ENCODE measurements around the gene TMEM132C. TPM values are rescaled to one million over a fixed set of nuclear protein-coding genes. Genes with fewer than 3 reads are reported as not detected.

The TMEM132C gene
- total and polyA plus RNA-seq, 2 of the 8 experiments (the other 6 are each of a cell fraction or from before 2014, with no cell fraction given): 0.23 to 0.76 TPM

- Histone ChIP-seq H3K79me2 (ENCODE audit: control insufficient read depth in 1 of 2, insufficient read depth in 2 of 2, low read length in 2 of 2) (no peaks in the 10 kb centered on the region), H3K36me3 (ENCODE audit: control insufficient read depth in 2 of 4, insufficient read depth in 4 of 4, low read length in 3 of 4) (no peaks in the 10 kb centered on the region), H3K23me2 (ENCODE audit: low read depth, low read length) (no peaks in the 10 kb centered on the region), H3K9me3 (ENCODE audit: insufficient read depth in 2 of 2, low read depth in 1 of 2, low read length in 1 of 2) (peaks cover 0 to 5% of the 10 kb centered on the region in 2 experiments; a peak in 1 of 4 replicates), H3K4me1 (replicated peaks in 1 of 4; ENCODE audit: control insufficient read depth in 3 of 4, insufficient read depth in 4 of 4, low read length in 3 of 4) (peaks cover 0 to under 1% (median 0%) of the 10 kb centered on the region in 4 experiments; a peak in 1 of 7 replicates), H2BK20ac (ENCODE audit: low read length) (no peak overlapping the region), H2BK12ac (ENCODE audit: low read depth, low read length) (no peak overlapping the region), H3K18ac (ENCODE audit: extremely low read depth, low read length) (no peak overlapping the region), H3K4ac (replicated peaks; ENCODE audit: insufficient read length, low read depth, low read length) (no peak overlapping the region), H4K20me1 (replicated peaks in 1 of 2; ENCODE audit: control insufficient read depth in 1 of 2, insufficient read depth in 2 of 2, low read length in 2 of 2) (no peaks in the 10 kb centered on the region), H2BK15ac (ENCODE audit: low read length) (no peak overlapping the region), H4K5ac (ENCODE audit: insufficient read length, low read depth, low read length) (no peak overlapping the region), H4K8ac (ENCODE audit: extremely low read depth, insufficient read depth, low read length) (no peak overlapping the region), H2AK5ac (ENCODE audit: low read depth, low read length) (no peak overlapping the region), H3K27ac (ENCODE audit: low read depth, low read length) (no peak overlapping the region), H2BK120ac (replicated peaks; ENCODE audit: low read depth, low read length) (no peak overlapping the region), H3K9ac (replicated peaks in 1 of 4; ENCODE audit: extremely low read depth in 1 of 4, low read depth in 3 of 4, low read length in 3 of 4) (no peak overlapping the region), H3K23ac (ENCODE audit: insufficient read length) (no peak overlapping the region), H3K4me2 (ENCODE audit: insufficient read depth in 1 of 2, low read depth in 2 of 2, low read length in 2 of 2) (no peak overlapping the region), H4K91ac (replicated peaks; ENCODE audit: insufficient read length, low read length) (no peak overlapping the region), H3K56ac (replicated peaks; ENCODE audit: insufficient read length, low read depth, low read length) (no peak overlapping the region), H2BK5ac (ENCODE audit: low read depth, low read length) (no peak overlapping the region), H3K4me3 (ENCODE audit: extremely low read depth in 1 of 4, insufficient read depth in 2 of 4, low read depth in 3 of 4, low read length in 4 of 4) (no peak overlapping the region), H3K27me3 (replicated peaks in 1 of 4; ENCODE audit: control insufficient read depth in 3 of 4, extremely low read depth in 1 of 4, insufficient read depth in 3 of 4, low read length in 3 of 4) (no peaks in the 10 kb centered on the region), H3K14ac (ENCODE audit: insufficient read length) (no peak overlapping the region), H3K79me1 (ENCODE audit: low read depth, low read length) (no peaks in the 10 kb centered on the region), H2AFZ (ENCODE audit: low read length) (no peak overlapping the region)
- DNase-seq (ENCODE audit: low read depth in 1 of 2, low spot score in 2 of 2) (no peak), FAIRE-seq (peak; percentile 90)
- 69% methylated on average over 6 of the region's 6 CpGs; no CpG with 5 or more reads in 1 of the 2 experiments for WGBS, 2 experiments (ENCODE audit: extremely low coverage in 1 of 2, insufficient coverage in 1 of 2, insufficient read length in 1 of 2, insufficient replicate concordance in 2 of 2, low coverage in 1 of 2, low lambda C conversion rate in 2 of 2, missing lambda C conversion rate in 1 of 2)
- CTCF ChIA-PET (ENCODE audit: partially characterized antibody): interaction anchor here (0.6 to 2.3 kb wide), 10 partner anchors 9 to 354 kb away, joined by 3 to 8 read pairs (median 3); no protein-coding TSS in a partner anchor
- POLR2A ChIA-PET (ENCODE audit: partially characterized antibody): no interaction called here
- no peak for TF ChIP-seq CBX8 (IDR thresholded peaks at IDR 0.05; ENCODE audit: borderline replicate concordance, low read depth, low read length)
- no peak for TF ChIP-seq SIX5 (IDR thresholded peaks at IDR 0.05; ENCODE audit: low read depth, low read length)
- TF ChIP-seq BACH1 (IDR thresholded peaks at IDR 0.05; ENCODE audit: low read length): no peak
- TF ChIP-seq CEBPB (IDR thresholded peaks at IDR 0.05; ENCODE audit: low read depth, low read length): no peak
- peak; percentile 73 to 85 for TF ChIP-seq RAD21 (IDR thresholded peaks at IDR 0.05 in 1 of 2, conservative IDR thresholded peaks at IDR 0.05 in 1 of 2; ENCODE audit: low read depth in 2 of 2, low read length in 2 of 2)
- TF ChIP-seq CREB1 (IDR thresholded peaks at IDR 0.05): 0 out of 2 replicates have a peak, but pooled peaks have one; percentile 26
- peak; percentile 42; the same call in 1 of the 2 replicates for TF ChIP-seq YY1 (IDR thresholded peaks at IDR 0.05; ENCODE audit: low read depth, low read length)
- no peak for TF ChIP-seq HDAC2 (IDR thresholded peaks at IDR 0.05; ENCODE audit: borderline replicate concordance in 1 of 2, low read depth in 2 of 2, low read length in 2 of 2)
- no peak for TF ChIP-seq GTF2F1 (IDR thresholded peaks at IDR 0.05; ENCODE audit: borderline replicate concordance, low read depth, low read length)
- no peak for TF ChIP-seq TEAD4 (IDR thresholded peaks at IDR 0.05; ENCODE audit: low read depth, low read length)
Measured at GRCh38 chr12:128613837-128614590, 347.0 kb downstream of the TMEM132C start.
